Astrocyte of the spinal cord (primary cell): ENCODE data around the gene HOXD13.

Experiments
- DNase-seq: peaks from one replicate; pipeline ENCODE4 v3.0.0; 2011; ENCODE audit warnings: low read depth, low spot score
- H3K4me3 ChIP-seq: 2 replicates; pipeline ENCODE4 v1.5.1; 2011; ENCODE audit warnings: low read depth, mild to moderate bottlenecking, low read length, moderate library complexity
- in situ Hi-C: cut with HindIII; loops from 2 replicates; pipeline ENCODE4 v1.10.0; 2017; ENCODE audit warnings: low sequenced_read_pairs
- TF ChIP-seq, protein P1 (sequence below): IDR thresholded peaks from 2 replicates; pipeline ENCODE4 v1.5.1; 2012; ENCODE audit warnings: low read depth, mild to moderate bottlenecking, low read length, inconsistent platforms

The HOXD13 gene

DNA sequence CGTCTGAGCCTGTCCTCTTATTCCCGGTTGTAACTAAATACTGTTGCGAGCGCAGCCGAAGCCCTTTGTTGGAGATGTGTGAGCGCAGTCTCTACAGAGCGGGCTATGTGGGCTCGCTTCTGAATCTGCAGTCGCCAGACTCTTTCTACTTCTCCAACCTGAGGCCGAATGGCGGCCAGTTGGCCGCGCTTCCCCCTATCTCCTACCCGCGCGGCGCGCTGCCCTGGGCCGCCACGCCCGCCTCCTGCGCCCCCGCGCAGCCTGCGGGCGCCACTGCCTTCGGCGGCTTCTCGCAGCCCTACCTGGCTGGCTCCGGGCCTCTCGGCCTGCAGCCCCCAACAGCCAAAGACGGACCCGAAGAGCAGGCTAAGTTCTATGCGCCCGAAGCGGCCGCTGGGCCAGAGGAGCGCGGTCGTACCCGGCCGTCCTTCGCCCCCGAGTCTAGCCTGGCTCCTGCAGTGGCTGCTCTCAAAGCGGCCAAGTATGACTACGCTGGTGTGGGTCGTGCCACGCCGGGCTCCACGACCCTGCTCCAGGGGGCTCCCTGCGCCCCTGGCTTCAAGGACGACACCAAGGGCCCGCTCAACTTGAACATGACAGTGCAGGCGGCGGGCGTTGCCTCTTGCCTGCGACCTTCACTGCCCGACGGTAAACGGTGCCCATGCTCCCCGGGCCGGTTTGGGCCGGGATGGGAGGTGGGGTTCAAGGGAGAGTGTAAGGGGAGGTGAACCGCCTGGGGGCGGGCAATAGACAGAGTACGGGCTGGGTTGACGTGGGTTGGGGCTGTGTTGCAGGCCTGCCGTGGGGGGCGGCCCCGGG, 7.4 kb downstream of the HOXD13 start, which contains the start of gene HOXD12:
Gene HOXD12 (plus strand): TSS at position 68 of the 819 bp plus-strand sequence. CDS start 7 bp downstream, at position 75.
- in situ Hi-C loops, result no loop called here
- TF ChIP-seq, protein P1, sequence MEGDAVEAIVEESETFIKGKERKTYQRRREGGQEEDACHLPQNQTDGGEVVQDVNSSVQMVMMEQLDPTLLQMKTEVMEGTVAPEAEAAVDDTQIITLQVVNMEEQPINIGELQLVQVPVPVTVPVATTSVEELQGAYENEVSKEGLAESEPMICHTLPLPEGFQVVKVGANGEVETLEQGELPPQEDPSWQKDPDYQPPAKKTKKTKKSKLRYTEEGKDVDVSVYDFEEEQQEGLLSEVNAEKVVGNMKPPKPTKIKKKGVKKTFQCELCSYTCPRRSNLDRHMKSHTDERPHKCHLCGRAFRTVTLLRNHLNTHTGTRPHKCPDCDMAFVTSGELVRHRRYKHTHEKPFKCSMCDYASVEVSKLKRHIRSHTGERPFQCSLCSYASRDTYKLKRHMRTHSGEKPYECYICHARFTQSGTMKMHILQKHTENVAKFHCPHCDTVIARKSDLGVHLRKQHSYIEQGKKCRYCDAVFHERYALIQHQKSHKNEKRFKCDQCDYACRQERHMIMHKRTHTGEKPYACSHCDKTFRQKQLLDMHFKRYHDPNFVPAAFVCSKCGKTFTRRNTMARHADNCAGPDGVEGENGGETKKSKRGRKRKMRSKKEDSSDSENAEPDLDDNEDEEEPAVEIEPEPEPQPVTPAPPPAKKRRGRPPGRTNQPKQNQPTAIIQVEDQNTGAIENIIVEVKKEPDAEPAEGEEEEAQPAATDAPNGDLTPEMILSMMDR, result no peak
- no peak for DNase-seq
- H3K4me3 ChIP-seq, result no peak within 1 kb of the TSS

DNA sequence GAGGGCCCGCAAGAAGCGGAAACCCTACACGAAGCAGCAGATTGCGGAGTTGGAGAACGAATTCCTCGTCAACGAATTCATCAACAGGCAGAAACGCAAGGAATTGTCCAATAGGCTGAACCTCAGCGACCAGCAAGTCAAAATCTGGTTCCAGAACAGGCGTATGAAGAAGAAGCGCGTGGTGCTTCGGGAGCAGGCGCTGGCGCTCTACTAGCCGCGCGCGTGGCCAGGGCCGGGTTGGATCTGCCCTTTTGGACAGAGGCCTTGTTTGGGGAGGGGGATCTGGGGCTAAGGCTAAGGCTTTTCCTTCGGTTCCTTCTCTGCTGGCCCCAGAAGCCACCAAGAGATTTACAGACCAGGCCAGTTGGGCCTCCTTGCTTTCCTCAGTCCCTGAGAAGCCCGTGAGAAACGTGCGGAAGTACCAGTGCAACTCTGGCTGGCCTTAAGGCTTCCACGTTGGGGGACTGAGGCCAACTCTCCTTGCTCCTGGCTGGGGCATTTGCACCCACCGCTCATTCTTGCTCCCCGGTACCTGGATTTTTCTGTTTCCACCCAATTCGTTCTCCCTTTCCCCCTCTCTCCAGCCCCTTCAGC, 8.1 kb downstream of the HOXD13 start:
- in situ Hi-C loops, result no loop called here
- no peak overlapping the region for H3K4me3 ChIP-seq
- DNase-seq, result no peak
- TF ChIP-seq, protein P1, result no peak

DNA sequence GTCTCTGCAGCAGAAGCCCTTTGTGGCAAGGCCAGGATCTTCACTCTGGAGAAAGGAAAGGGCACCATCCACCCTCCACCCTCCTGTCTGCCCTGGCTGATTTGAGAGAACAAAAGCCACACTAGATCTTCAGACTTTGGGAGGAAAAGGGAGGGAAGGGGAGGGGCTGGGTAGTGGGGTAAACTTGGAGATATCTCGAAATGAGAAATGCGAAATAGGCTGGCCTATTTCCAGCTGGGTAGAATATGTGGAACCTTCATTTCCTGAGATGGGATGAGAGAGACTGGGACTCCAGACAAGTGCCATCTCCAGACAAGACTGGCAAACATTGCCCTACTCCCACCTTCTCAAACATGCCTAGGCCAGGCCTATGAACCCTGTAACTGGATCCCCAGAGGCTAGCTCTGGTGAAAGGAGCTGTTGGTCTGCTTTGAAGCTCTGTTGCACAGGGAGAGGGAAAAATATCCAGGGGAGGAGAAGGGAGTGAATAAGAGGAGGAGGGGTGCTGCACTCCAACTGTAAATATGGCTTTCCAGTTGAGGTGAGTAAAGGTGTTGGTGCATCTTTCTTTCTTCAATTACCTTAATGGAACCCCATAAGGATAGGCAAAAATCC, 8.8 kb downstream of the HOXD13 start:
- no peak overlapping the region for H3K4me3 ChIP-seq
- DNase-seq, result no peak
- in situ Hi-C loops, result no loop called here
- TF ChIP-seq, protein P1, result no peak

DNA sequence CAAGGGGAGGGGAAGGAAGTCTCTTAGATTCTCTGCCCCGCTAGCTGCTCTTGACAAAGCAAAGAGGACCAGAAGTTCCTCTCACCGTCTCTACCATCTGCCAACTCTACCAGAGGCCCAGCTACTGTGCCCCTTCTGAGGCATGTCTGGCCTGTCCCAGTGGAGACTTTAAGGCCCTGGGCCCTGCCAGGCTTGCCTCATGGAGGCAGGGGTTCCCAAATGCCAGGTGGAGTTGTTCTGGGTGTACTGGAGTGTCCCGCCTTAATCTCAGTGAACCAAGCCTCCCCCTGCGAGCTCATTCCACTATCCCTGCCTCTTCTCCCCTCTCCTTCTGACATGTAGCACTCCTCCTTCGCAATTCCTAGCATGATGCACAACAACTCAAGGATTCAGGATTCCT, 9.3 kb downstream of the HOXD13 start:
- TF ChIP-seq, protein P1, result no peak
- no peak for DNase-seq
- no peak overlapping the region for H3K4me3 ChIP-seq
- in situ Hi-C loops, result no loop called here

DNA sequence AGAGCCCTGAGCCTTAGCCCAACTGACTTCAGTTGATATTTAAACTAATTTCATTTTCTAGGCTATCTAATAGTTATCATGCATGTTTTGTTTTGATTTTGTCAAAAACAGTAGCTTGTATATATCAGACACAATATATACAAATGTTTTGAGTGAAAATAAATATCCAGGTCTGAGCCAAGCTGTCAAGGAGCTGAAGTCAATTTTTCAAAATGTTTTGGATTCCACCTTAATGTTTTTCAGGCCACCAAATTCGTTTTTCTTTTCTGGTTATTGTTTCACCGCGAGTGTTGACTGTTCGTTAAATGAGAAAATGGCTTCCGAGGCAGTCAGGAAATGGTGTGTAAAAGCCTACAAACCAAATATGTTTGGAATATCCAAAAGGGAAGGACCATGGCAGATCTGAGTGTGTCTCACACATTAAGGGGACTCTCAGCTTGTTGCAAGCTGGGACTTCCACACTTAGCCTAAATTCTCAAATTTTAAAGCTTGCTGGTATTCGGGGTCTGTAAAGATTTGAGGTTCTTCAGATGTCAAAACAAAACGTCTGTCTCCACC, 9.9 kb downstream of the HOXD13 start:
- no peak for DNase-seq
- TF ChIP-seq, protein P1, result no peak
- in situ Hi-C loops, result no loop called here
- no peak overlapping the region for H3K4me3 ChIP-seq

DNA sequence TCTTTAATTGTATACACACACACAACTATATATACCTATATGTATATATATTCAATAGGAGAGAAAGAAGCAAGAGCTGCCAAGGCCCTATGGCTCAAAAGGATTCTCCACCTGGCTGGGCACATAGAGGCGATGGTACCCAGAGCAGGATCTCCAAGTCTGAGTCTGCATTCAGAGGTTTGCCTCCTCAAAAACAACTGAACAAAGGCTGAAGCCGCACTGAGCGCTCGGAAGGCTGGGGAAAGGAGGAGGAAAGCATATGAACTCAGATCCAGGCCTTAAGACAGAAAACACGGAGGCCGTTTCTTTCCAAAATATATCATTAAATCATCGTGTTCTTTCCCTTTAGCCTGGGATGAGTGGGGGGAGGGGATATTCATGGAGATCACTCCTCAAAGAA, 10.7 kb downstream of the HOXD13 start:
- TF ChIP-seq, protein P1, result no peak
- DNase-seq, result no peak
- H3K4me3 ChIP-seq, result no peak overlapping the region
- in situ Hi-C loops, result no loop called here
